GM18858 (cell line): Measurements from ENCODE around the gene OSBP2.

Experiments
- ATAC-seq: cut with Tn5 transposase; IDR thresholded peaks from one replicate; pipeline ENCODE4 v1.9.1; 2021; ENCODE audit not compliant: unreplicated experiment

OSBP2 gene

DNA sequence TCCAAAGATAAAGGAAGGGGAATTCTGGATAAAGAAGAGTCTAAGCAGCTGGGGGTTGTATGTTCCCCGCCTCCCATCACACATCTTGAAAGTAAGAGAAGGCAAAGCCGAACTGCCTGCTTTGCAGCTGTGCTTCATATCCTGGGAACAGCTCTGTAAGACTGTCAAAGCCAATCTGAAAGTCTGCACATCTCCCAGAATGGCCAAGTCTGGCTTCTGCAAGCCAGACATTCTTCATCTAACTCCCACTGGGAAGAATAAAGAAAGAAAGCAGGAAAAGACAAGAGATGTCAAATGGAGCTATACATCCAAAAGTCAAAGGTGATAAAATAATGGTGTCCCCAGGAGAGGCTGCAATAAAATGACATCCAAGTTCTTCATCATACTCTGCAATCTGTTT, 258.5 kb downstream of the OSBP2 start:
- no peak for ATAC-seq

DNA sequence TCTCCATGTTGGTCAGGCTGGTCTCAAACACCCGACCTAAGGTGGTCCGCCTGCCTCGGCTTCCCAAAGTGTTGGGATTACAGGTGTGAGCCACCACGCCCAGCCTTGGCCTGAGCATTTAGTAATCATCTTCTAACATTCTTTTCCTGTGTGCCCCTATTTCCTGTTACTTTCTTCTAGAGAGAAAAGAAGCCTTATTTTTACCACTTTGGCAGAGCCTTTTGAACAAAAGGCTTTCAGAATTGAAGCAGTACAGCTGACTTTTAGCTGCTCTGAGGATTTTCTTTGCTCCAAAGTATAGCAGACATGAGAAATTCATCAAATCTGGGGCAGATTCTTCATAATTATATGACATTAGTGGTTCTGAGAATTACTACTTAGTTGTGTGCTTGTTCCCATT, 260.5 kb downstream of the OSBP2 start:
- no peak for ATAC-seq
